ENCODE results near the gene FRMD6. TPM values are rescaled to one million over a fixed set of nuclear protein-coding genes. Genes with fewer than 3 reads are reported as not detected.

The FRMD6 gene
- total and polyA plus RNA-seq, 9 of the 15 experiments (the other 6 are each of a cell fraction or from before 2014, with no cell fraction given) = 0.11 to 0.92 (median 0.53) TPM

- no peak overlapping the region for H3K4me3 ChIP-seq
- ChIA-PET CTCF (ENCODE audit: low intra/inter-chr PET ratio) (no interaction called here), POLR2A (no interaction called here)
- peaks cover 0 to 7% of the 10 kb centered on the region in 2 experiments; a peak in 2 of 5 replicates for H3K27me3 ChIP-seq (ENCODE audit: control insufficient read depth in 2 of 2, insufficient read depth in 2 of 2, low read length in 2 of 2)
- no peaks in the 10 kb centered on the region for H3K4me1 ChIP-seq (replicated peaks in 1 of 2; ENCODE audit: control insufficient read depth in 2 of 2, insufficient read depth in 2 of 2, low read length in 2 of 2)
- H2AFZ ChIP-seq (ENCODE audit: low read depth, low read length) = no peak overlapping the region
- no peak overlapping the region for H3K27ac ChIP-seq (ENCODE audit: extremely low read depth, low read depth, low read length)
- no peaks in the 10 kb centered on the region for H3K79me2 ChIP-seq (ENCODE audit: control insufficient read depth, insufficient read depth, low read length)
- no peaks in the 10 kb centered on the region for H3K9me3 ChIP-seq (replicated peaks; ENCODE audit: control insufficient read depth, insufficient read depth, low read depth, low read length)
- intact Hi-C loops (cut with micrococcal nuclease) = no loop called here
- no peak overlapping the region for H3K4me2 ChIP-seq (ENCODE audit: insufficient read depth, low read length)
- no peak overlapping the region for H3K9ac ChIP-seq (ENCODE audit: insufficient read depth in 1 of 2, low read depth in 2 of 2, low read length in 2 of 2)
- no peak for FAIRE-seq
- TF ChIP-seq GATAD2A (IDR thresholded peaks at IDR 0.05) (no peak), ELF2 (CRISPR knock-in tag; IDR thresholded peaks at IDR 0.05) (no peak), HBP1 (CRISPR knock-in tag; IDR thresholded peaks at IDR 0.05) (no peak), SETDB1 (IDR thresholded peaks at IDR 0.05; ENCODE audit: low read length) (no peak), CEBPZ (IDR thresholded peaks at IDR 0.05; ENCODE audit: borderline replicate concordance, low read depth, low read length) (no peak), ID3 (CRISPR knock-in tag; IDR thresholded peaks at IDR 0.05) (no peak), ID3 (tag; IDR thresholded peaks at IDR 0.05) (no peak), FOXM1 (IDR thresholded peaks at IDR 0.05; ENCODE audit: low read depth) (no peak), FOXM1 (CRISPR knock-in tag; IDR thresholded peaks at IDR 0.05; ENCODE audit: low read depth) (no peak), ZKSCAN3 (CRISPR knock-in tag; IDR thresholded peaks at IDR 0.05) (no peak), ZNF444 (CRISPR knock-in tag; IDR thresholded peaks at IDR 0.05) (no peak)
- BruUV-seq (replicated peaks) = no TSS peak
- no peak for ATAC-seq
- no peaks in the 10 kb centered on the region for H3K9me1 ChIP-seq (ENCODE audit: control insufficient read depth, insufficient read depth, low read length)
- no peaks in the 10 kb centered on the region for H3K36me3 ChIP-seq (ENCODE audit: control insufficient read depth, insufficient read depth, low read length)
- in situ Hi-C loops (cut with MboI) = no loop called here
- WGBS (ENCODE audit: insufficient coverage, low coverage, missing lambda C conversion rate) = 13% methylated on average over 3 of the region's 3 CpGs
- DNase-seq (ENCODE audit: extremely low read depth in 1 of 4, low spot score in 3 of 4) = no peak
- no peaks in the 10 kb centered on the region for H4K20me1 ChIP-seq (replicated peaks; ENCODE audit: control insufficient read depth, insufficient read depth, low read length)
These were observed 66.1 kb downstream of the FRMD6 start for GRCh38 chr14:51717766-51718165.
